GM18867 (cell line): ENCODE data around the gene BCKDHA.
A peak's percentile ranks its signal among the peaks of the same experiment; 100 is the strongest.
"Not testable (repeated sequence)": the region's sequence is repeated elsewhere in the genome, so short reads cannot be mapped to it uniquely, and the experiment has no call there.

ENCODE experiments used
- ATAC-seq: cut with Tn5 transposase; IDR thresholded peaks from one replicate; pipeline ENCODE4 v1.9.1; 2021; ENCODE audit warnings: mild to moderate bottlenecking, moderate library complexity; ENCODE audit not compliant: unreplicated experiment

The BCKDHA gene

GRCh38 chr19:41442473-41443355 lies 45.1 kb downstream of the BCKDHA start, which contains the start of gene ERICH4:
Gene ERICH4, plus strand, starts transcription at chr19:41443156. Its CDS starts 14 bp downstream, at chr19:41443170.
- ATAC-seq: no peak

- ATAC-seq: no peak
These were observed 46.3 kb downstream of the BCKDHA start for GRCh38 chr19:41443813-41444455.

- no peak for ATAC-seq
These were observed 48.0 kb downstream of the BCKDHA start for GRCh38 chr19:41445575-41445974.

- no peak for ATAC-seq
These were observed 50.2 kb downstream of the BCKDHA start for GRCh38 chr19:41447732-41448332.

GRCh38 chr19:41449079-41449864 lies 51.7 kb downstream of the BCKDHA start:
- no peak for ATAC-seq

- no peak for ATAC-seq
These were observed 52.2 kb downstream of the BCKDHA start for GRCh38 chr19:41449865-41450178.

GRCh38 chr19:41452584-41453275 lies 55.1 kb downstream of the BCKDHA start:
- no peak for ATAC-seq

GRCh38 chr19:41455936-41456335 lies 58.3 kb downstream of the BCKDHA start:
- ATAC-seq: no peak

GRCh38 chr19:41456342-41456918 lies 58.8 kb downstream of the BCKDHA start:
- ATAC-seq: no peak

- ATAC-seq: peak; percentile 86
These were observed 59.6 kb downstream of the BCKDHA start for GRCh38 chr19:41457241-41457640.

- ATAC-seq: no peak
These were observed 64.9 kb downstream of the BCKDHA start for GRCh38 chr19:41462497-41462896.

- ATAC-seq: not testable (repeated sequence)
These were observed 65.9 kb downstream of the BCKDHA start for GRCh38 chr19:41463257-41464256.
